HL-60 (cell line): ENCODE measurements around the gene RNF167.

Experiments used
- DNase-seq, 2 experiments: peaks; one replicate each; pipeline ENCODE4 v3.0.0-alpha.2; 2010 to 2020; ENCODE audit warnings: low read depth in 1 of 2, low spot score in 1 of 2
- H3K27ac ChIP-seq: fragments of 250-450 bp; sonication (Bioruptor Pico); replicated peaks from 2 replicates; pipeline ENCODE4 v1.5.1; 2020; ENCODE audit warnings: mild to moderate bottlenecking, moderate library complexity
- H3K27me3 ChIP-seq: fragments of 250-450 bp; sonication (Bioruptor Pico); 2 replicates; pipeline ENCODE4 v1.5.1; 2021; ENCODE audit warnings: mild to moderate bottlenecking, moderate library complexity; ENCODE audit not compliant: insufficient read depth, poor library complexity, severe bottlenecking
- H3K4me3 ChIP-seq: replicated peaks from 2 replicates; pipeline ENCODE4 v1.5.1; 2011; ENCODE audit warnings: mild to moderate bottlenecking, control low read depth, low read length; ENCODE audit not compliant: insufficient read depth
- CTCF ChIP-seq: IDR thresholded peaks from one replicate; pipeline ENCODE4 v1.5.1; 2011; ENCODE audit warnings: low read length, control low read depth, inconsistent platforms; ENCODE audit not compliant: insufficient read depth
- GABPA ChIP-seq: IDR thresholded peaks from 2 replicates; pipeline ENCODE4 v1.6.1; 2012; ENCODE audit warnings: low read depth
- POLR2AphosphoS5 ChIP-seq: IDR thresholded peaks from 2 replicates; pipeline ENCODE4 v1.6.1; 2012; ENCODE audit warnings: low read depth
- REST ChIP-seq: IDR thresholded peaks from 2 replicates; pipeline ENCODE4 v1.6.1; 2012; ENCODE audit warnings: low read depth; ENCODE audit not compliant: insufficient replicate concordance
- SPI1 ChIP-seq: IDR thresholded peaks from 2 replicates; pipeline ENCODE4 v1.6.1; 2012; ENCODE audit warnings: low read depth, mild to moderate bottlenecking, borderline replicate concordance

The RNF167 gene

GRCh38 chr17:4965311-4965986 lies 25.4 kb downstream of the RNF167 start:
- no peak for TF ChIP-seq REST
- no peak for TF ChIP-seq CTCF
- TF ChIP-seq SPI1, result no peak
- TF ChIP-seq POLR2AphosphoS5, result no peak
- TF ChIP-seq GABPA, result no peak
- Histone ChIP-seq H3K27ac (no peak overlapping the region; the same call in 1 of the 2 replicates), H3K27me3 (no peaks in the 10 kb centered on the region), H3K4me3 (no peak overlapping the region)
- no peak for DNase-seq

- DNase-seq, result peak; percentile 85 to 96
- Histone ChIP-seq H3K27me3 (no peaks in the 10 kb centered on the region), H3K27ac (peak overlapping the region; percentile 91), H3K4me3 (peak overlapping the region; percentile 58)
- TF ChIP-seq REST, result no peak
Measured at GRCh38 chr17:4966844-4967538, 26.9 kb downstream of the RNF167 start.

- peak within 1 kb of the TSS; percentile 91 for H3K27ac ChIP-seq
- DNase-seq, result peak; percentile 82 to 89
- H3K27me3 ChIP-seq, result no peaks in the 10 kb centered on the region
- no peak for TF ChIP-seq GABPA
- peak; percentile 54 for TF ChIP-seq POLR2AphosphoS5
- H3K4me3 ChIP-seq, result peak within 1 kb of the TSS; percentile 58
Measured at GRCh38 chr17:4967539-4968485, 27.7 kb downstream of the RNF167 start, which contains the start of gene SPAG7. TSS of gene SPAG7 (minus strand) at chr17:4967817. CDS start at chr17:4967804, 13 bp downstream.

GRCh38 chr17:4968486-4969046 lies 28.5 kb downstream of the RNF167 start:
- Histone ChIP-seq H3K27ac (peak overlapping the region; percentile 91), H3K4me3 (peak overlapping the region; percentile 58), H3K27me3 (no peaks in the 10 kb centered on the region)
- no peak for DNase-seq
- no peak for TF ChIP-seq POLR2AphosphoS5
- no peak for TF ChIP-seq REST
- TF ChIP-seq SPI1, result no peak
- TF ChIP-seq CTCF, result no peak
- no peak for TF ChIP-seq GABPA
